22Rv1 (cell line): ENCODE results near the gene KIF26B.
"Not testable (repeated sequence)": the region's sequence is repeated elsewhere in the genome, so short reads cannot be mapped to it uniquely, and the experiment has no call there.

Experiments used
- H3K27ac ChIP-seq: fragments of 450-650 bp; 2 replicates; pipeline ENCODE4 v1.5.1; 2017
- CTCF ChIP-seq: fragments of 450-650 bp; IDR thresholded peaks from 2 replicates; pipeline ENCODE4 v1.5.1; 2017; ENCODE audit warnings: mild to moderate bottlenecking
- ZFX ChIP-seq: fragments of 450-650 bp; IDR thresholded peaks from 2 replicates; pipeline ENCODE4 v1.6.1; 2017; ENCODE audit warnings: antibody characterized with exemption, borderline replicate concordance

The KIF26B gene

GRCh38 chr1:245353411-245353810 is 198.6 kb downstream of the KIF26B start:
- TF ChIP-seq ZFX (no peak), CTCF (no peak)
- no peak overlapping the region for H3K27ac ChIP-seq

- H3K27ac ChIP-seq: no peak overlapping the region
- TF ChIP-seq CTCF (no peak), ZFX (no peak)
Measured at GRCh38 chr1:245353915-245354775, 199.4 kb downstream of the KIF26B start.

- not testable (repeated sequence) for H3K27ac ChIP-seq
Measured at GRCh38 chr1:245355851-245356630, 201.3 kb downstream of the KIF26B start.

- TF ChIP-seq ZFX (no peak), CTCF (no peak)
Measured at GRCh38 chr1:245356891-245357585, 202.3 kb downstream of the KIF26B start.

GRCh38 chr1:245359101-245359680 is 204.4 kb downstream of the KIF26B start:
- H3K27ac ChIP-seq: not testable (repeated sequence)

More at GRCh38 chr1:245356891-245357585, 202.3 kb downstream of the KIF26B start:
- no peak overlapping the region for H3K27ac ChIP-seq

GRCh38 chr1:245361065-245361464 is 206.3 kb downstream of the KIF26B start:
- H3K27ac ChIP-seq: no peak overlapping the region
- TF ChIP-seq ZFX (no peak), CTCF (no peak)

GRCh38 chr1:245361951-245362350 is 207.2 kb downstream of the KIF26B start:
- H3K27ac ChIP-seq: no peak overlapping the region
- TF ChIP-seq CTCF: no peak
- TF ChIP-seq ZFX: no peak
